GM12878 (cell line): ENCODE results near the gene OR51B4. TPM values are rescaled to one million over a fixed set of nuclear protein-coding genes. Genes with fewer than 3 reads are reported as not detected.
A peak's percentile ranks its signal among the peaks of the same experiment; 100 is the strongest.

Experiments used
- ATAC-seq: fragments of 200-7000 bp; cut with Tn5 transposase; 3 replicates; pipeline ENCODE4 v1.9.1; 2020; ENCODE audit warnings: mild to moderate bottlenecking, moderate library complexity
- BruUV-seq: library from RNA; stranded (reverse); fragments of 400-500 nt; replicated peaks from 2 replicates; lab custom pipeline; 2021; lab: Mats Ljungman, UMichigan
- CTCF ChIA-PET: fragments of 300-600 bp; sonication (Branson Sonifier 250); formaldehyde crosslinking; extraction: SDS; loops from one replicate; lab custom pipeline; 2021; ENCODE audit warnings: inconsistent platforms; lab: Yijun Ruan, JAX
- POLR2A ChIA-PET: fragments of 350-600 bp; formaldehyde crosslinking; extraction: SDS; loops from one replicate; lab custom pipeline; 2021; ENCODE audit warnings: inconsistent platforms; lab: Charles Lee
- RAD21 ChIA-PET: fragments of 300-600 bp; sonication (Branson Sonifier 250); formaldehyde crosslinking; loops from one replicate; lab custom pipeline; 2023; ENCODE audit warnings: antibody characterized with exemption; ENCODE audit not compliant: unreplicated experiment; lab: Charles Lee
- SMC1A ChIA-PET: fragments of 300-600 bp; sonication (Branson Sonifier 250); formaldehyde crosslinking; loops from one replicate; lab custom pipeline; 2023; ENCODE audit not compliant: unreplicated experiment, uncharacterized antibody; lab: Charles Lee
- DNase-seq: peaks from one replicate; pipeline ENCODE4 v3.0.0-alpha.2; 2011; ENCODE audit warnings: low read depth, low spot score
- FAIRE-seq: peaks from 3 replicates; lab custom pipeline; 2011; peaks lifted over from hg19 to GRCh38; lab: Jason Lieb, UNC
- H2AFZ ChIP-seq: 2 replicates; pipeline ENCODE4 v1.6.0; 2011; ENCODE audit warnings: low read depth, low read length, control low read depth; ENCODE audit not compliant: control insufficient read depth
- H3K27ac ChIP-seq: 2 replicates; pipeline ENCODE4 v1.5.1; 2011; ENCODE audit warnings: control low read depth; ENCODE audit not compliant: control insufficient read depth, insufficient read depth
- H3K27me3 ChIP-seq, 2 experiments: replicated peaks in 1 of 2; 2 replicates each; pipeline versions ENCODE4 v1.6.0 to v1.6.1; 2011; ENCODE audit warnings: low read length in 1 of 2; ENCODE audit not compliant: control insufficient read depth in 2 of 2, insufficient read depth in 2 of 2
- H3K36me3 ChIP-seq, 2 experiments: 2 replicates each; pipeline ENCODE4 v1.5.1; 2011; ENCODE audit warnings: low read length in 1 of 2; ENCODE audit not compliant: control insufficient read depth in 2 of 2, insufficient read depth in 2 of 2
- H3K4me1 ChIP-seq: 2 replicates; pipeline ENCODE4 v1.6.1; 2011; ENCODE audit warnings: mild to moderate bottlenecking, low read length, moderate library complexity, mixed read lengths; ENCODE audit not compliant: control insufficient read depth, insufficient read depth
- H3K4me2 ChIP-seq: 2 replicates; pipeline ENCODE4 v1.6.0; 2011; ENCODE audit warnings: control low read depth; ENCODE audit not compliant: control insufficient read depth, insufficient read depth
- H3K4me3 ChIP-seq: fragments of 200-600 bp; sonication (generic); 2 replicates; pipeline ENCODE4 v1.5.1; 2016
- H3K79me2 ChIP-seq: 2 replicates; pipeline ENCODE4 v1.6.0; 2011; ENCODE audit warnings: low read length; ENCODE audit not compliant: control insufficient read depth, insufficient read depth
- H3K9ac ChIP-seq: 2 replicates; pipeline ENCODE4 v1.8.0; 2011; ENCODE audit warnings: low read length, control low read depth, mixed read lengths; ENCODE audit not compliant: control insufficient read depth, insufficient read depth
- H3K9me3 ChIP-seq: replicated peaks from 3 replicates; pipeline ENCODE4 v1.5.1; 2011; ENCODE audit warnings: mild to moderate bottlenecking, low read length; ENCODE audit not compliant: control insufficient read depth, insufficient read depth
- H4K20me1 ChIP-seq: 2 replicates; pipeline ENCODE4 v1.6.0; 2011; ENCODE audit not compliant: control insufficient read depth, insufficient read depth
- BACH1 ChIP-seq: fragments of 450-650 bp; IDR thresholded peaks from 2 replicates; pipeline ENCODE4 v1.6.1; 2017; ENCODE audit warnings: mild to moderate bottlenecking, borderline replicate concordance
- BCL11A ChIP-seq: IDR thresholded peaks from 2 replicates; pipeline ENCODE4 v1.6.1; 2011; ENCODE audit warnings: low read depth, low read length
- FOS ChIP-seq: IDR thresholded peaks from 3 replicates; pipeline ENCODE4 v1.6.1; 2011; ENCODE audit warnings: borderline replicate concordance; ENCODE audit not compliant: insufficient read length; ENCODE audit errors: extremely low read depth
- SKIL ChIP-seq: fragments of 450-650 bp; IDR thresholded peaks from 2 replicates; pipeline ENCODE4 v1.6.1; 2017; ENCODE audit warnings: mild to moderate bottlenecking, low read depth, inconsistent platforms; ENCODE audit not compliant: poor library complexity, severe bottlenecking
- TCF12 ChIP-seq: IDR thresholded peaks from 2 replicates; pipeline ENCODE4 v1.6.1; 2011; ENCODE audit warnings: low read depth, mild to moderate bottlenecking, low read length
- TCF3 ChIP-seq: IDR thresholded peaks from 2 replicates; pipeline ENCODE4 v1.6.1; 2012; ENCODE audit warnings: low read depth, mild to moderate bottlenecking, low read length, borderline replicate concordance; ENCODE audit not compliant: insufficient read depth
- YY1 ChIP-seq: IDR thresholded peaks from 2 replicates; pipeline ENCODE4 v1.6.1; 2011; ENCODE audit warnings: low read depth, mild to moderate bottlenecking, low read length
- ZNF24 ChIP-seq: fragments of 450-650 bp; IDR thresholded peaks from 2 replicates; pipeline ENCODE4 v1.6.1; 2017; ENCODE audit warnings: antibody characterized with exemption, mild to moderate bottlenecking
- ZNF592 ChIP-seq: fragments of 450-650 bp; IDR thresholded peaks from 2 replicates; pipeline ENCODE4 v1.6.1; 2017; ENCODE audit warnings: mild to moderate bottlenecking, moderate library complexity
- WGBS: methylation state at CpG from one replicate; pipeline ENCODE4 v1.1.6; 2016; ENCODE audit warnings: low lambda C conversion rate; ENCODE audit not compliant: insufficient replicate concordance, insufficient coverage; ENCODE audit errors: missing lambda C conversion rate; 5-methylcytosine and 5-hydroxymethylcytosine counted together
- in situ Hi-C: fragments of 300-500 bp; cut with MboI; formaldehyde crosslinking; loops from 9 replicates; pipeline ENCODE4 v1.14.3; 2018; ENCODE audit warnings: mixed read lengths
- intact Hi-C: fragments of 100-400 bp; cut with micrococcal nuclease; formaldehyde crosslinking; loops from one replicate; pipeline ENCODE4 v1.14.2; 2022; ENCODE audit not compliant: unreplicated experiment
- polyA plus RNA-seq, 11 experiments: library from polyadenylated mRNA; depleted of rRNA in 4 of 11; unstranded in 6 of 11; stranded (reverse) in 5 of 11; fragments of >200 nt; fragmentation: Nextera tagmentation in 4 of 11; fragmentation: Illumina TruSeq in 1 of 11; extraction: Ambion mirVana in 4 of 11; extraction: Trizol in 1 of 11; gene quantifications; 1 replicate in 1 of 11; 2 replicates in 10 of 11; pipeline versions ENCODE4 v1.2.1 to v1.2.3, GENCODE V29; 2011 to 2016; ENCODE audit warnings: inconsistent platforms in 2 of 11, missing spikeins in 2 of 11, low read depth in 1 of 11
- total RNA-seq, 4 experiments: library from RNA; depleted of rRNA in 3 of 4; stranded (reverse); fragments of >200 nt in 3 of 4; fragmentation: Illumina TruSeq in 1 of 4; extraction: Trizol in 1 of 4; gene quantifications; 2 replicates each; pipeline versions ENCODE4 v1.2.1 to v1.2.3, GENCODE V29; 2013 to 2021
- TF ChIP-seq, protein P1 (sequence below): IDR thresholded peaks from 2 replicates; pipeline ENCODE4 v1.6.1; 2012; ENCODE audit warnings: mild to moderate bottlenecking, low read depth, low read length
- TF ChIP-seq, protein P2 (sequence below): IDR thresholded peaks from 2 replicates; pipeline ENCODE4 v1.6.1; 2012; ENCODE audit warnings: low read length, inconsistent platforms

Gene OR51B4
- total and polyA plus RNA-seq, 10 of the 15 experiments (the other 5 are each of a cell fraction or from before 2014, with no cell fraction given): 0.23 to 2.1 TPM; not detected in 8

- DNase-seq: peak; percentile 47
- Histone ChIP-seq H3K36me3 (no peaks in the 10 kb centered on the region), H3K27ac (no peak overlapping the region), H3K79me2 (no peaks in the 10 kb centered on the region), H3K4me2 (no peak overlapping the region), H3K4me3 (no peak overlapping the region), H3K9me3 (no peaks in the 10 kb centered on the region), H3K9ac (no peak overlapping the region), H3K4me1 (no peaks in the 10 kb centered on the region), H2AFZ (no peak overlapping the region), H4K20me1 (no peaks in the 10 kb centered on the region), H3K27me3 (no peaks in the 10 kb centered on the region)
- CTCF ChIA-PET: interaction anchor here (1.6 kb wide), 1 partner anchor 9 kb away, joined by 9 read pairs; no protein-coding TSS in a partner anchor
- RAD21 ChIA-PET: no interaction called here
- POLR2A ChIA-PET: no interaction called here
- in situ Hi-C loops (no loop called here), intact Hi-C loops (no loop called here)
- peak; percentile 97 for ATAC-seq
- BruUV-seq: no TSS peak
- WGBS: 10% methylated on average over 3 of the region's 3 CpGs
- SMC1A ChIA-PET: interaction anchor here (1.5 to 2.5 kb wide), 2 partner anchors 10 to 54 kb away, joined by 3 to 8 read pairs; no protein-coding TSS in a partner anchor
- no peak for FAIRE-seq
- TF ChIP-seq, protein P1, sequence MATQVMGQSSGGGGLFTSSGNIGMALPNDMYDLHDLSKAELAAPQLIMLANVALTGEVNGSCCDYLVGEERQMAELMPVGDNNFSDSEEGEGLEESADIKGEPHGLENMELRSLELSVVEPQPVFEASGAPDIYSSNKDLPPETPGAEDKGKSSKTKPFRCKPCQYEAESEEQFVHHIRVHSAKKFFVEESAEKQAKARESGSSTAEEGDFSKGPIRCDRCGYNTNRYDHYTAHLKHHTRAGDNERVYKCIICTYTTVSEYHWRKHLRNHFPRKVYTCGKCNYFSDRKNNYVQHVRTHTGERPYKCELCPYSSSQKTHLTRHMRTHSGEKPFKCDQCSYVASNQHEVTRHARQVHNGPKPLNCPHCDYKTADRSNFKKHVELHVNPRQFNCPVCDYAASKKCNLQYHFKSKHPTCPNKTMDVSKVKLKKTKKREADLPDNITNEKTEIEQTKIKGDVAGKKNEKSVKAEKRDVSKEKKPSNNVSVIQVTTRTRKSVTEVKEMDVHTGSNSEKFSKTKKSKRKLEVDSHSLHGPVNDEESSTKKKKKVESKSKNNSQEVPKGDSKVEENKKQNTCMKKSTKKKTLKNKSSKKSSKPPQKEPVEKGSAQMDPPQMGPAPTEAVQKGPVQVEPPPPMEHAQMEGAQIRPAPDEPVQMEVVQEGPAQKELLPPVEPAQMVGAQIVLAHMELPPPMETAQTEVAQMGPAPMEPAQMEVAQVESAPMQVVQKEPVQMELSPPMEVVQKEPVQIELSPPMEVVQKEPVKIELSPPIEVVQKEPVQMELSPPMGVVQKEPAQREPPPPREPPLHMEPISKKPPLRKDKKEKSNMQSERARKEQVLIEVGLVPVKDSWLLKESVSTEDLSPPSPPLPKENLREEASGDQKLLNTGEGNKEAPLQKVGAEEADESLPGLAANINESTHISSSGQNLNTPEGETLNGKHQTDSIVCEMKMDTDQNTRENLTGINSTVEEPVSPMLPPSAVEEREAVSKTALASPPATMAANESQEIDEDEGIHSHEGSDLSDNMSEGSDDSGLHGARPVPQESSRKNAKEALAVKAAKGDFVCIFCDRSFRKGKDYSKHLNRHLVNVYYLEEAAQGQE: no peak
- no peak for TF ChIP-seq ZNF592
- TF ChIP-seq BCL11A: no peak
- TF ChIP-seq ZNF24: no peak
- peak; percentile 99 for TF ChIP-seq BACH1
- 0 out of 2 replicates have a peak, but pooled peaks have one; percentile 43 for TF ChIP-seq TCF3
- no peak for TF ChIP-seq SKIL
- no peak for TF ChIP-seq FOS
- TF ChIP-seq YY1: 0 out of 2 replicates have a peak, but pooled peaks have one; percentile 8
- TF ChIP-seq, protein P2, sequence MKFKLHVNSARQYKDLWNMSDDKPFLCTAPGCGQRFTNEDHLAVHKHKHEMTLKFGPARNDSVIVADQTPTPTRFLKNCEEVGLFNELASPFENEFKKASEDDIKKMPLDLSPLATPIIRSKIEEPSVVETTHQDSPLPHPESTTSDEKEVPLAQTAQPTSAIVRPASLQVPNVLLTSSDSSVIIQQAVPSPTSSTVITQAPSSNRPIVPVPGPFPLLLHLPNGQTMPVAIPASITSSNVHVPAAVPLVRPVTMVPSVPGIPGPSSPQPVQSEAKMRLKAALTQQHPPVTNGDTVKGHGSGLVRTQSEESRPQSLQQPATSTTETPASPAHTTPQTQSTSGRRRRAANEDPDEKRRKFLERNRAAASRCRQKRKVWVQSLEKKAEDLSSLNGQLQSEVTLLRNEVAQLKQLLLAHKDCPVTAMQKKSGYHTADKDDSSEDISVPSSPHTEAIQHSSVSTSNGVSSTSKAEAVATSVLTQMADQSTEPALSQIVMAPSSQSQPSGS: peak; percentile 39; the same call in 1 of the 2 replicates
- TF ChIP-seq TCF12: 0 out of 2 replicates have a peak, but pooled peaks have one; percentile 25
Measured at GRCh38 chr11:5280582-5281102, 21.1 kb downstream of the OR51B4 start.
